Mucosa of descending colon (tissue), 3 donors: Measurements from ENCODE around the gene GPD1. TPM values are rescaled to one million over a fixed set of nuclear protein-coding genes. Genes with fewer than 3 reads are reported as not detected.
"Not testable (repeated sequence)": the region's sequence is repeated elsewhere in the genome, so short reads cannot be mapped to it uniquely, and the experiment has no call there.

Source experiments
- ATAC-seq: fragments of 200-7000 bp; cut with Tn5 transposase; one replicate; pipeline ENCODE4 v1.9.1; 2020; ENCODE audit warnings: mild to moderate bottlenecking, moderate library complexity
- DNase-seq, 3 donors: peaks; one replicate each; pipeline ENCODE4 v3.0.0-alpha.2; 2020
- H3K36me3 ChIP-seq: fragments of 200-600 bp; one replicate; pipeline ENCODE4 v1.8.0; 2021; ENCODE audit warnings: low read depth, mild to moderate bottlenecking
- H3K4me1 ChIP-seq: fragments of 200-600 bp; one replicate; pipeline ENCODE4 v1.8.0; 2021; ENCODE audit warnings: low read depth, mild to moderate bottlenecking
- H3K4me3 ChIP-seq: fragments of 200-600 bp; one replicate; pipeline ENCODE4 v1.8.0; 2021; ENCODE audit warnings: mild to moderate bottlenecking
- H3K9me3 ChIP-seq: fragments of 200-600 bp; one replicate; pipeline ENCODE4 v1.8.0; 2021; ENCODE audit warnings: mild to moderate bottlenecking
- intact Hi-C, 2 donors: fragments of 100-400 bp; cut with DNase I in 1 of 2; cut with micrococcal nuclease in 1 of 2; formaldehyde crosslinking; loops; one replicate each; pipeline versions ENCODE4 v1.11.0 to v1.11.1; 2022; cut with DNase I, micrococcal nuclease
- total RNA-seq, 3 donors: library from RNA; stranded (reverse); fragmentation: NEBNext Ultra II Directional in 2 of 3; extraction: Animal tissue kit (Norgen Biotek cat#: 25700) in 2 of 3; gene quantifications; one replicate each; pipeline versions ENCODE4 v1.2.1 to v1.2.4, GENCODE V29; 2021 to 2023
- TF ChIP-seq, protein P1 (sequence below): fragments of 200-600 bp; IDR thresholded peaks from one replicate; pipeline ENCODE4 v1.8.0; 2022; ENCODE audit warnings: antibody characterized with exemption, mild to moderate bottlenecking
- donor health status: DM: no; HTN: no; CAD: no; lungs with moderate emphysema.
- donor health status: DM: no; HTN: no; CAD: no.
- donor health status: DM: no; HTN: yes; CAD: no.

The GPD1 gene
- total RNA-seq, 3 donors from 2014 or later = 1.7 to 4.1 (median 1.9) TPM

DNA sequence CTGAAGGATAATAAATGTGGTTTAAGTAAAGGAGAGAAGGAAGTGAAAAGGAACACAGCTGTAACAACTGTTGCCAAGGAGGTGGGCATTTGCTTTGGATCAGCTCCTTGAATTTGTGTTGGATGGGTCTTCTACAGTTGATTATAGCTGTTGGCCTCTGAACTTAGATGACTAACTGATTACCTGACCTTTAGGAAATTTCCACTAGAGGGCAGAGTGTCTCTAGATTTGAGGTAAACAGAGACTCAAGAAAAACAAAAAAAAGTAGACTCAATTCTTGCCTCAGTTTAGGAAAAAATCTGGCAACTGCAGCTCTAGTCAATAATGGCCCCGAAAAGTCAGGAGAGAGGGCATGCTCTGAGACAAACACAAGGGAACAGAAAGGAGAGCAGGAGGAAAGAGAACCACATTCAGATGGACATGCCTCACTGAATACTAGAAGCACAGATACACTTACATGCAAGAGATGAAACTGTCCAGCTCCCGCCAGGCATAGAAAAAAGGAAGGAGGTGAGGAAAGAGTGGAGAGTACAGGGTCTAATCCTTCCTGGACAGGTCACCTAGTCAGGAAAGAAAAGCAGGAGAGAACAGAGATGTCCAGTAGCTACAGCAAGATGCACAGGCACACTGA lies 28.8 kb downstream of the GPD1 start:
- DNase-seq (peak in 1 of 3 donors; percentile 21), ATAC-seq (peak; percentile 73)
- Histone ChIP-seq H3K36me3 (no peaks in the 10 kb centered on the region), H3K4me1 (no peaks in the 10 kb centered on the region), H3K9me3 (no peaks in the 10 kb centered on the region), H3K4me3 (no peak overlapping the region)
- TF ChIP-seq, protein P1, sequence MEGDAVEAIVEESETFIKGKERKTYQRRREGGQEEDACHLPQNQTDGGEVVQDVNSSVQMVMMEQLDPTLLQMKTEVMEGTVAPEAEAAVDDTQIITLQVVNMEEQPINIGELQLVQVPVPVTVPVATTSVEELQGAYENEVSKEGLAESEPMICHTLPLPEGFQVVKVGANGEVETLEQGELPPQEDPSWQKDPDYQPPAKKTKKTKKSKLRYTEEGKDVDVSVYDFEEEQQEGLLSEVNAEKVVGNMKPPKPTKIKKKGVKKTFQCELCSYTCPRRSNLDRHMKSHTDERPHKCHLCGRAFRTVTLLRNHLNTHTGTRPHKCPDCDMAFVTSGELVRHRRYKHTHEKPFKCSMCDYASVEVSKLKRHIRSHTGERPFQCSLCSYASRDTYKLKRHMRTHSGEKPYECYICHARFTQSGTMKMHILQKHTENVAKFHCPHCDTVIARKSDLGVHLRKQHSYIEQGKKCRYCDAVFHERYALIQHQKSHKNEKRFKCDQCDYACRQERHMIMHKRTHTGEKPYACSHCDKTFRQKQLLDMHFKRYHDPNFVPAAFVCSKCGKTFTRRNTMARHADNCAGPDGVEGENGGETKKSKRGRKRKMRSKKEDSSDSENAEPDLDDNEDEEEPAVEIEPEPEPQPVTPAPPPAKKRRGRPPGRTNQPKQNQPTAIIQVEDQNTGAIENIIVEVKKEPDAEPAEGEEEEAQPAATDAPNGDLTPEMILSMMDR = no peak
- intact Hi-C loops = no loop called here

DNA sequence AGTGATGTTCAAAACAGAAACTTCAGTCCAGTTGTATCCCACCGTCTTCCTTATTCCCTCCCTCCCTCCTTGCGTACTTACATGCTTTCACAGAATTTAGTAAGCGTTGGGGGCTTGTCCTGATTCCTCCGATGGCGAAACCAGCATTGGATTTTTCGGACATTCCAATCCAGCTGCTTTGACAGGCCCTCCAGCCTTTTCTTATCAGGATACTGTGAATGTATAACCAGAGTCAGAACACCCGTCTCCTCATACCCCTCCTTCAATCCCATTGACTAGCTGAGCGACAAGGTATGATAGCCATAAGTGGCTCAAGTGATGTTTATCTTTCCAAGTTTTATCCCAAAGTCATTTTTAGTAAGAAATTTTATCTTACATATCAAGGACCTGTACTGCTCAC lies 39.2 kb downstream of the GPD1 start:
- H3K4me3 ChIP-seq = no peak overlapping the region
- no peak for DNase-seq
- intact Hi-C loops = no loop called here
- no peak for ATAC-seq
- no peaks in the 10 kb centered on the region for H3K36me3 ChIP-seq
- TF ChIP-seq, protein P1 = no peak
- H3K9me3 ChIP-seq = no peaks in the 10 kb centered on the region
- no peaks in the 10 kb centered on the region for H3K4me1 ChIP-seq

GRCh38 chr12:50145439-50145838 lies 41.6 kb downstream of the GPD1 start:
- ATAC-seq = no peak
- Histone ChIP-seq H3K9me3 (no peaks in the 10 kb centered on the region), H3K4me3 (no peak overlapping the region)

DNA sequence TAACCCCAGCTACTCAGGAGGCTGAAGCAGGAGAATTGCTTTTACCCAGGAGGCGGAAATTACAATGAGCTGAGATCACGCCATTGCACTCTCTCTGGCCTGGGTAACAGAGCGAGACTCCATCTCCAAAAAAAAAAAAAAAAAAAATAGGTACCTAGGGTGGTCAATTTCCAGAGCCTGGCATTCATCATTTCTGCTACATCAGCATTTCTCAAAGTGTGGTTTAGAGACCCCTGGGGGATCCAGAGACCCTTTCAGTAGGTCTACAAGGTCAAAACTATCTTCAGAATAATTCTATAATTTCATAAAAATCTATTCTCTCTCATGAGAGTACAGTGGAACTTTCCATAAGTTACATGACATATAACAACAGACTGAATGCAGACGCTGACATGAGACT lies 43.5 kb downstream of the GPD1 start:
- intact Hi-C loops = no loop called here
- no peaks in the 10 kb centered on the region for H3K9me3 ChIP-seq
- TF ChIP-seq, protein P1 = no peak
- H3K36me3 ChIP-seq = no peaks in the 10 kb centered on the region
- no peak overlapping the region for H3K4me3 ChIP-seq
- DNase-seq = no peak
- H3K4me1 ChIP-seq = no peaks in the 10 kb centered on the region
- no peak for ATAC-seq

More at GRCh38 chr12:50145439-50145838, 41.6 kb downstream of the GPD1 start:
- intact Hi-C loops = no loop called here
- TF ChIP-seq, protein P1 = no peak
- H3K36me3 ChIP-seq = no peaks in the 10 kb centered on the region
- H3K4me1 ChIP-seq = no peaks in the 10 kb centered on the region
- DNase-seq = no peak

GRCh38 chr12:50148011-50148410 lies 44.2 kb downstream of the GPD1 start:
- ATAC-seq, H3K36me3 ChIP-seq, intact Hi-C loops, DNase-seq, H3K4me1 ChIP-seq, H3K9me3 ChIP-seq, H3K4me3 ChIP-seq: not testable (repeated sequence)

- DNase-seq (no peak), ATAC-seq (no peak)
- no peaks in the 10 kb centered on the region for H3K36me3 ChIP-seq
- H3K4me3 ChIP-seq = no peak overlapping the region
- no peaks in the 10 kb centered on the region for H3K9me3 ChIP-seq
- intact Hi-C loops = no loop called here
- no peaks in the 10 kb centered on the region for H3K4me1 ChIP-seq
- TF ChIP-seq, protein P1 = no peak
Observed at GRCh38 chr12:50149311-50149710, 45.5 kb downstream of the GPD1 start.
